Measurements from ENCODE around the gene STAM2.
"Not testable (repeated sequence)": the region's sequence is repeated elsewhere in the genome, so short reads cannot be mapped to it uniquely, and the experiment has no call there.

STAM2 gene

GRCh38 chr2:152166633-152167032 is 8.9 kb downstream of the STAM2 start:
- TF ChIP-seq CTCF (IDR thresholded peaks at IDR 0.05) = no peak
- Histone ChIP-seq H3K79me2 (peaks cover 63% of the 10 kb centered on the region), H3K27ac (no peak overlapping the region), H2AFZ (no peak overlapping the region), H3K4me1 (no peaks in the 10 kb centered on the region), H3K4me2 (ENCODE audit: low read length) (no peak overlapping the region), H3K9ac (no peak overlapping the region), H3K36me3 (ENCODE audit: control insufficient read depth, insufficient read depth, low read length) (no peaks in the 10 kb centered on the region), H3K4me3 (ENCODE audit: low read depth, low read length) (no peak overlapping the region), H3K27me3 (ENCODE audit: control insufficient read depth, insufficient read depth, low read length) (no peaks in the 10 kb centered on the region), H3K9me3 (ENCODE audit: control insufficient read depth, low read length) (no peaks in the 10 kb centered on the region)

GRCh38 chr2:152165780-152166179 is 9.8 kb downstream of the STAM2 start:
- no peaks in the 10 kb centered on the region for H3K27me3 ChIP-seq (ENCODE audit: control insufficient read depth, insufficient read depth, low read length)
- no peak overlapping the region for H2AFZ ChIP-seq
- H3K9ac ChIP-seq = no peak overlapping the region
- H3K9me3 ChIP-seq (ENCODE audit: control insufficient read depth, low read length) = no peaks in the 10 kb centered on the region
- no peak for TF ChIP-seq CTCF (IDR thresholded peaks at IDR 0.05)
- H3K79me2 ChIP-seq = peaks cover 65% of the 10 kb centered on the region
- no peak overlapping the region for H3K4me3 ChIP-seq (ENCODE audit: low read depth, low read length)
- H3K4me2 ChIP-seq (ENCODE audit: low read length) = no peak overlapping the region
- no peak overlapping the region for H3K27ac ChIP-seq
- no peaks in the 10 kb centered on the region for H3K4me1 ChIP-seq
- no peaks in the 10 kb centered on the region for H3K36me3 ChIP-seq (ENCODE audit: control insufficient read depth, insufficient read depth, low read length)

GRCh38 chr2:152165306-152165705 is 10.3 kb downstream of the STAM2 start:
- Histone ChIP-seq H3K4me2 (ENCODE audit: low read length) (no peak overlapping the region), H3K27ac (no peak overlapping the region), H3K27me3 (ENCODE audit: control insufficient read depth, insufficient read depth, low read length) (no peaks in the 10 kb centered on the region), H3K9me3 (ENCODE audit: control insufficient read depth, low read length) (no peaks in the 10 kb centered on the region), H3K79me2 (peaks cover 62% of the 10 kb centered on the region), H3K4me3 (ENCODE audit: low read depth, low read length) (no peak overlapping the region), H2AFZ (no peak overlapping the region), H3K36me3 (ENCODE audit: control insufficient read depth, insufficient read depth, low read length) (no peaks in the 10 kb centered on the region), H3K4me1 (no peaks in the 10 kb centered on the region), H3K9ac (no peak overlapping the region)
- TF ChIP-seq CTCF (IDR thresholded peaks at IDR 0.05) = no peak

- not testable (repeated sequence) for H3K36me3 ChIP-seq (ENCODE audit: control insufficient read depth, insufficient read depth, low read length); H3K9ac ChIP-seq; H3K27ac ChIP-seq; H3K4me1 ChIP-seq; H3K9me3 ChIP-seq (ENCODE audit: control insufficient read depth, low read length); H3K4me3 ChIP-seq (ENCODE audit: low read depth, low read length); H3K4me2 ChIP-seq (ENCODE audit: low read length); H2AFZ ChIP-seq; H3K27me3 ChIP-seq (ENCODE audit: control insufficient read depth, insufficient read depth, low read length)
- peaks cover 55% of the 10 kb centered on the region for H3K79me2 ChIP-seq
These were observed 11.9 kb downstream of the STAM2 start for GRCh38 chr2:152163669-152164068.

- no peak overlapping the region for H2AFZ ChIP-seq
- no peaks in the 10 kb centered on the region for H3K27me3 ChIP-seq (ENCODE audit: control insufficient read depth, insufficient read depth, low read length)
- no peaks in the 10 kb centered on the region for H3K4me1 ChIP-seq
- no peaks in the 10 kb centered on the region for H3K9me3 ChIP-seq (ENCODE audit: control insufficient read depth, low read length)
- no peak overlapping the region for H3K4me3 ChIP-seq (ENCODE audit: low read depth, low read length)
- no peak overlapping the region for H3K27ac ChIP-seq
- no peaks in the 10 kb centered on the region for H3K36me3 ChIP-seq (ENCODE audit: control insufficient read depth, insufficient read depth, low read length)
- no peak overlapping the region for H3K9ac ChIP-seq
- no peak for TF ChIP-seq CTCF (IDR thresholded peaks at IDR 0.05)
- H3K79me2 ChIP-seq = peaks cover 61% of the 10 kb centered on the region
- H3K4me2 ChIP-seq (ENCODE audit: low read length) = no peak overlapping the region
These were observed 13.4 kb downstream of the STAM2 start for GRCh38 chr2:152162141-152162540.

Measured in parathyroid adenoma (tissue), 2 donors.